GM12878 (cell line): ENCODE data around the gene UROC1. TPM values are rescaled to one million over a fixed set of nuclear protein-coding genes. Genes with fewer than 3 reads are reported as not detected.

ENCODE experiments used
- ATAC-seq: fragments of 200-7000 bp; cut with Tn5 transposase; 3 replicates; pipeline ENCODE4 v1.9.1; 2020; ENCODE audit warnings: mild to moderate bottlenecking, moderate library complexity
- BruUV-seq: library from RNA; stranded (reverse); fragments of 400-500 nt; replicated peaks from 2 replicates; lab custom pipeline; 2021; lab: Mats Ljungman, UMichigan
- CTCF ChIA-PET: fragments of 300-600 bp; sonication (Branson Sonifier 250); formaldehyde crosslinking; extraction: SDS; loops from one replicate; lab custom pipeline; 2021; ENCODE audit warnings: inconsistent platforms; lab: Yijun Ruan, JAX
- POLR2A ChIA-PET: fragments of 350-600 bp; formaldehyde crosslinking; extraction: SDS; loops from one replicate; lab custom pipeline; 2021; ENCODE audit warnings: inconsistent platforms; lab: Charles Lee
- RAD21 ChIA-PET: fragments of 300-600 bp; sonication (Branson Sonifier 250); formaldehyde crosslinking; loops from one replicate; lab custom pipeline; 2023; ENCODE audit warnings: antibody characterized with exemption; ENCODE audit not compliant: unreplicated experiment; lab: Charles Lee
- SMC1A ChIA-PET: fragments of 300-600 bp; sonication (Branson Sonifier 250); formaldehyde crosslinking; loops from one replicate; lab custom pipeline; 2023; ENCODE audit not compliant: unreplicated experiment, uncharacterized antibody; lab: Charles Lee
- DNase-seq: peaks from one replicate; pipeline ENCODE4 v3.0.0-alpha.2; 2011; ENCODE audit warnings: low read depth, low spot score
- FAIRE-seq: peaks from 3 replicates; lab custom pipeline; 2011; peaks lifted over from hg19 to GRCh38; lab: Jason Lieb, UNC
- H2AFZ ChIP-seq: 2 replicates; pipeline ENCODE4 v1.6.0; 2011; ENCODE audit warnings: low read depth, low read length, control low read depth; ENCODE audit not compliant: control insufficient read depth
- H3K27ac ChIP-seq: 2 replicates; pipeline ENCODE4 v1.5.1; 2011; ENCODE audit warnings: control low read depth; ENCODE audit not compliant: control insufficient read depth, insufficient read depth
- H3K27me3 ChIP-seq, 2 experiments: replicated peaks in 1 of 2; 2 replicates each; pipeline versions ENCODE4 v1.6.0 to v1.6.1; 2011; ENCODE audit warnings: low read length in 1 of 2; ENCODE audit not compliant: control insufficient read depth in 2 of 2, insufficient read depth in 2 of 2
- H3K36me3 ChIP-seq, 2 experiments: 2 replicates each; pipeline ENCODE4 v1.5.1; 2011; ENCODE audit warnings: low read length in 1 of 2; ENCODE audit not compliant: control insufficient read depth in 2 of 2, insufficient read depth in 2 of 2
- H3K4me1 ChIP-seq: 2 replicates; pipeline ENCODE4 v1.6.1; 2011; ENCODE audit warnings: mild to moderate bottlenecking, low read length, moderate library complexity, mixed read lengths; ENCODE audit not compliant: control insufficient read depth, insufficient read depth
- H3K4me2 ChIP-seq: 2 replicates; pipeline ENCODE4 v1.6.0; 2011; ENCODE audit warnings: control low read depth; ENCODE audit not compliant: control insufficient read depth, insufficient read depth
- H3K4me3 ChIP-seq: fragments of 200-600 bp; sonication (generic); 2 replicates; pipeline ENCODE4 v1.5.1; 2016
- H3K79me2 ChIP-seq: 2 replicates; pipeline ENCODE4 v1.6.0; 2011; ENCODE audit warnings: low read length; ENCODE audit not compliant: control insufficient read depth, insufficient read depth
- H3K9ac ChIP-seq: 2 replicates; pipeline ENCODE4 v1.8.0; 2011; ENCODE audit warnings: low read length, control low read depth, mixed read lengths; ENCODE audit not compliant: control insufficient read depth, insufficient read depth
- H3K9me3 ChIP-seq: replicated peaks from 3 replicates; pipeline ENCODE4 v1.5.1; 2011; ENCODE audit warnings: mild to moderate bottlenecking, low read length; ENCODE audit not compliant: control insufficient read depth, insufficient read depth
- H4K20me1 ChIP-seq: 2 replicates; pipeline ENCODE4 v1.6.0; 2011; ENCODE audit not compliant: control insufficient read depth, insufficient read depth
- CBX5 ChIP-seq: sonication (generic); IDR thresholded peaks from 2 replicates; pipeline ENCODE4 v1.6.1; 2016; ENCODE audit warnings: low read depth, moderate library complexity, mild to moderate bottlenecking, inconsistent platforms
- NR2C2 ChIP-seq: IDR thresholded peaks from 2 replicates; pipeline ENCODE4 v1.6.1; 2011; ENCODE audit warnings: borderline replicate concordance, low read depth; ENCODE audit not compliant: control insufficient read depth, insufficient read length
- SMAD5 ChIP-seq: IDR thresholded peaks from 2 replicates; pipeline ENCODE4 v1.6.1; 2016; ENCODE audit warnings: antibody characterized with exemption, low read depth
- TAF1 ChIP-seq: IDR thresholded peaks from 2 replicates; pipeline ENCODE4 v1.6.1; 2011; ENCODE audit warnings: mild to moderate bottlenecking, low read depth, low read length, borderline replicate concordance
- TCF12 ChIP-seq: IDR thresholded peaks from 2 replicates; pipeline ENCODE4 v1.6.1; 2011; ENCODE audit warnings: low read depth, mild to moderate bottlenecking, low read length
- TCF3 ChIP-seq: IDR thresholded peaks from 2 replicates; pipeline ENCODE4 v1.6.1; 2012; ENCODE audit warnings: low read depth, mild to moderate bottlenecking, low read length, borderline replicate concordance; ENCODE audit not compliant: insufficient read depth
- WGBS: methylation state at CpG from one replicate; pipeline ENCODE4 v1.1.6; 2016; ENCODE audit warnings: low lambda C conversion rate; ENCODE audit not compliant: insufficient replicate concordance, insufficient coverage; ENCODE audit errors: missing lambda C conversion rate; 5-methylcytosine and 5-hydroxymethylcytosine counted together
- in situ Hi-C: fragments of 300-500 bp; cut with MboI; formaldehyde crosslinking; loops from 9 replicates; pipeline ENCODE4 v1.14.3; 2018; ENCODE audit warnings: mixed read lengths
- intact Hi-C: fragments of 100-400 bp; cut with micrococcal nuclease; formaldehyde crosslinking; loops from one replicate; pipeline ENCODE4 v1.14.2; 2022; ENCODE audit not compliant: unreplicated experiment
- polyA plus RNA-seq, 11 experiments: library from polyadenylated mRNA; depleted of rRNA in 4 of 11; unstranded in 6 of 11; stranded (reverse) in 5 of 11; fragments of >200 nt; fragmentation: Nextera tagmentation in 4 of 11; fragmentation: Illumina TruSeq in 1 of 11; extraction: Ambion mirVana in 4 of 11; extraction: Trizol in 1 of 11; gene quantifications; 1 replicate in 1 of 11; 2 replicates in 10 of 11; pipeline versions ENCODE4 v1.2.1 to v1.2.3, GENCODE V29; 2011 to 2016; ENCODE audit warnings: inconsistent platforms in 2 of 11, missing spikeins in 2 of 11, low read depth in 1 of 11
- total RNA-seq, 4 experiments: library from RNA; depleted of rRNA in 3 of 4; stranded (reverse); fragments of >200 nt in 3 of 4; fragmentation: Illumina TruSeq in 1 of 4; extraction: Trizol in 1 of 4; gene quantifications; 2 replicates each; pipeline versions ENCODE4 v1.2.1 to v1.2.3, GENCODE V29; 2013 to 2021
- TF ChIP-seq, protein P1 (sequence below): fragments of 450-650 bp; IDR thresholded peaks from 2 replicates; pipeline ENCODE4 v1.6.1; 2018; ENCODE audit warnings: mild to moderate bottlenecking, low read depth, moderate library complexity; ENCODE audit not compliant: partially characterized antibody
- TF ChIP-seq, protein P2 (sequence below): fragments of 450-650 bp; IDR thresholded peaks from 2 replicates; pipeline ENCODE4 v1.6.1; 2017; ENCODE audit warnings: borderline replicate concordance
- TF ChIP-seq, protein P3 (sequence below): IDR thresholded peaks from 2 replicates; pipeline ENCODE4 v1.6.1; 2011; ENCODE audit warnings: borderline replicate concordance, low read depth, mild to moderate bottlenecking, moderate library complexity, low read length; ENCODE audit not compliant: insufficient read depth, poor library complexity, severe bottlenecking
- TF ChIP-seq, protein P4 (sequence below): IDR thresholded peaks from 2 replicates; pipeline ENCODE4 v1.6.1; 2011; ENCODE audit warnings: mild to moderate bottlenecking, low read depth, low read length, moderate library complexity; ENCODE audit not compliant: insufficient replicate concordance
- TF ChIP-seq, protein P5 (sequence below): IDR thresholded peaks from 2 replicates; pipeline ENCODE4 v1.6.1; 2012; ENCODE audit warnings: low read depth, low read length, improper control_type of control experiment

The UROC1 gene
- total and polyA plus RNA-seq, 10 of the 15 experiments (the other 5 are each of a cell fraction or from before 2014, with no cell fraction given) = 0.04 TPM; not detected in 9

DNA sequence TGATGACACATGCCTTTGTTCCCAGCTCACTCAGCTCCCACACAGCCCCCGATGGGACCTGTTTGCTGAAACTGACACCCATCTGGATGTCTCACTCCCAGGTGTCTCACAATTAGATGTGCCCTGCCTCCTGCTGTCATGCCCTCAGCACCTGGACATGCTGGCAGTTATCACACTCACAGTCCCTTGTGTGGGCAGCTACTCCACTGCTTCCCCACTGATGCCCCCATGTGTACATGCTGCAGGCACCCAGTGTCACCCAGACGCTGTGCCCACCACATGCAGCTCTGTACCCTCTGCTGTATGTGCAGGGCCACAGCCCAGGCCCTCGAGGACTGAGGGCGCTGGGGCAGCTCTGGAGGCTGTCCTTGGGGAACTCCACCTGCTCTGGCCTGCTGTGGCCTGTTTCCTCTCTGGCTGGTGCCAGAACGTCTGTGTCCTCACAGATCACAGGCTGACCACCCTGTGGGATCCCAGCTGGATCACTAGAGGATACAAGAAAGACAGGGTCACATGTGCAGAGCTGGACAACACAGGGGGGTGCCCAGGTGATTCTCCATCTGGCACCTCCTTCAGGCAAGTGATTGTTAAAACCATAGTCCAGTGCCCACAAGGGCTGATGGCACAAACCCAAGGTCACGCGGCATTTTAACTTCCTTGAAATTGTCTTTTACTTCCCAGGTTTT lies 27.2 kb upstream of the UROC1 start (continued):
- TF ChIP-seq, protein P1, sequence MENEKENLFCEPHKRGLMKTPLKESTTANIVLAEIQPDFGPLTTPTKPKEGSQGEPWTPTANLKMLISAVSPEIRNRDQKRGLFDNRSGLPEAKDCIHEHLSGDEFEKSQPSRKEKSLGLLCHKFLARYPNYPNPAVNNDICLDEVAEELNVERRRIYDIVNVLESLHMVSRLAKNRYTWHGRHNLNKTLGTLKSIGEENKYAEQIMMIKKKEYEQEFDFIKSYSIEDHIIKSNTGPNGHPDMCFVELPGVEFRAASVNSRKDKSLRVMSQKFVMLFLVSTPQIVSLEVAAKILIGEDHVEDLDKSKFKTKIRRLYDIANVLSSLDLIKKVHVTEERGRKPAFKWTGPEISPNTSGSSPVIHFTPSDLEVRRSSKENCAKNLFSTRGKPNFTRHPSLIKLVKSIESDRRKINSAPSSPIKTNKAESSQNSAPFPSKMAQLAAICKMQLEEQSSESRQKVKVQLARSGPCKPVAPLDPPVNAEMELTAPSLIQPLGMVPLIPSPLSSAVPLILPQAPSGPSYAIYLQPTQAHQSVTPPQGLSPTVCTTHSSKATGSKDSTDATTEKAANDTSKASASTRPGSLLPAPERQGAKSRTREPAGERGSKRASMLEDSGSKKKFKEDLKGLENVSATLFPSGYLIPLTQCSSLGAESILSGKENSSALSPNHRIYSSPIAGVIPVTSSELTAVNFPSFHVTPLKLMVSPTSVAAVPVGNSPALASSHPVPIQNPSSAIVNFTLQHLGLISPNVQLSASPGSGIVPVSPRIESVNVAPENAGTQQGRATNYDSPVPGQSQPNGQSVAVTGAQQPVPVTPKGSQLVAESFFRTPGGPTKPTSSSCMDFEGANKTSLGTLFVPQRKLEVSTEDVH = no peak
- TF ChIP-seq SMAD5 (no peak), CBX5 (no peak), NR2C2 (no peak), TCF3 (0 out of 2 replicates have a peak, but pooled peaks have one; percentile 24), TAF1 (no peak)
- TF ChIP-seq, protein P2, sequence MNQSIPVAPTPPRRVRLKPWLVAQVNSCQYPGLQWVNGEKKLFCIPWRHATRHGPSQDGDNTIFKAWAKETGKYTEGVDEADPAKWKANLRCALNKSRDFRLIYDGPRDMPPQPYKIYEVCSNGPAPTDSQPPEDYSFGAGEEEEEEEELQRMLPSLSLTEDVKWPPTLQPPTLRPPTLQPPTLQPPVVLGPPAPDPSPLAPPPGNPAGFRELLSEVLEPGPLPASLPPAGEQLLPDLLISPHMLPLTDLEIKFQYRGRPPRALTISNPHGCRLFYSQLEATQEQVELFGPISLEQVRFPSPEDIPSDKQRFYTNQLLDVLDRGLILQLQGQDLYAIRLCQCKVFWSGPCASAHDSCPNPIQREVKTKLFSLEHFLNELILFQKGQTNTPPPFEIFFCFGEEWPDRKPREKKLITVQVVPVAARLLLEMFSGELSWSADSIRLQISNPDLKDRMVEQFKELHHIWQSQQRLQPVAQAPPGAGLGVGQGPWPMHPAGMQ = no peak

DNA sequence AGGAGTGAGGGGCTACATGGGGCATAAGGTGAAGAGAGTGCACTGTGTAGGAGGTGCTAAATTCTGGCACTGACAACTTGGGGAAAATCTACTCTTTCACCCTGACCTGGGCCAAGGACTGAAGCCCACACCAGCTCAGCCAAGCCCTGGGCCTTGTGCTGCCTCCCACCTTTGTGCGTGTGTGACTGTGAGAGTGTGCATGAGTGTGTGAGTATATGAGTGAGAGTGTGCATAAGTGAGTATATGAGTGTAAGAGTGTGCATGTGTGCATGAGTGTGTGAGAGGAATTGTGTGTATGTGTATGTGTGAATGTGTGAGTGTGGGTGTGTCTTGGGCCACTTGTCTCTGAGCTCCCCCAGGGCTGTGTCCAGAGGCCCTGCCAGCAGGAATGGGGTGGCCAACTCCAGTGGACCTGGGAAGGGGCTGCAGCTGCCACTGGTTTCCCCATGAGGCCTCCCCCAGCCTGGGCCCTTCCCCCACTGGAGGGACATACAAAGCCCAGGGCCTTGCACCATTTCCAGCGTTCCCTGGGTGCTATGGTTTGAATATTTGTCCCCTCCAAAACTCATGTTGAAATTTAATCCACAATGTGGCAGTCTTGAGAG lies 26.0 kb upstream of the UROC1 start:
- POLR2A ChIA-PET = no interaction called here
- no peak for ATAC-seq
- 43% methylated on average over 2 of the region's 2 CpGs for WGBS
- no peaks in the 10 kb centered on the region for H3K9me3 ChIP-seq
- no peaks in the 10 kb centered on the region for H3K36me3 ChIP-seq
- CTCF ChIA-PET = no interaction called here
- H4K20me1 ChIP-seq = no peaks in the 10 kb centered on the region
- H3K79me2 ChIP-seq = no peaks in the 10 kb centered on the region
- in situ Hi-C loops = no loop called here
- RAD21 ChIA-PET = no interaction called here
- H3K27ac ChIP-seq = no peak overlapping the region
- no peaks in the 10 kb centered on the region for H3K4me1 ChIP-seq
- TF ChIP-seq, protein P3, sequence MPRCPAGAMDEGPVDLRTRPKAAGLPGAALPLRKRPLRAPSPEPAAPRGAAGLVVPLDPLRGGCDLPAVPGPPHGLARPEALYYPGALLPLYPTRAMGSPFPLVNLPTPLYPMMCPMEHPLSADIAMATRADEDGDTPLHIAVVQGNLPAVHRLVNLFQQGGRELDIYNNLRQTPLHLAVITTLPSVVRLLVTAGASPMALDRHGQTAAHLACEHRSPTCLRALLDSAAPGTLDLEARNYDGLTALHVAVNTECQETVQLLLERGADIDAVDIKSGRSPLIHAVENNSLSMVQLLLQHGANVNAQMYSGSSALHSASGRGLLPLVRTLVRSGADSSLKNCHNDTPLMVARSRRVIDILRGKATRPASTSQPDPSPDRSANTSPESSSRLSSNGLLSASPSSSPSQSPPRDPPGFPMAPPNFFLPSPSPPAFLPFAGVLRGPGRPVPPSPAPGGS = peak; percentile 97
- TF ChIP-seq, protein P4, sequence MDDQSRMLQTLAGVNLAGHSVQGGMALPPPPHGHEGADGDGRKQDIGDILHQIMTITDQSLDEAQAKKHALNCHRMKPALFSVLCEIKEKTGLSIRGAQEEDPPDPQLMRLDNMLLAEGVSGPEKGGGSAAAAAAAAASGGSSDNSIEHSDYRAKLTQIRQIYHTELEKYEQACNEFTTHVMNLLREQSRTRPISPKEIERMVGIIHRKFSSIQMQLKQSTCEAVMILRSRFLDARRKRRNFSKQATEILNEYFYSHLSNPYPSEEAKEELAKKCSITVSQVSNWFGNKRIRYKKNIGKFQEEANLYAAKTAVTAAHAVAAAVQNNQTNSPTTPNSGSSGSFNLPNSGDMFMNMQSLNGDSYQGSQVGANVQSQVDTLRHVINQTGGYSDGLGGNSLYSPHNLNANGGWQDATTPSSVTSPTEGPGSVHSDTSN = peak; percentile 68
- TF ChIP-seq, protein P5, sequence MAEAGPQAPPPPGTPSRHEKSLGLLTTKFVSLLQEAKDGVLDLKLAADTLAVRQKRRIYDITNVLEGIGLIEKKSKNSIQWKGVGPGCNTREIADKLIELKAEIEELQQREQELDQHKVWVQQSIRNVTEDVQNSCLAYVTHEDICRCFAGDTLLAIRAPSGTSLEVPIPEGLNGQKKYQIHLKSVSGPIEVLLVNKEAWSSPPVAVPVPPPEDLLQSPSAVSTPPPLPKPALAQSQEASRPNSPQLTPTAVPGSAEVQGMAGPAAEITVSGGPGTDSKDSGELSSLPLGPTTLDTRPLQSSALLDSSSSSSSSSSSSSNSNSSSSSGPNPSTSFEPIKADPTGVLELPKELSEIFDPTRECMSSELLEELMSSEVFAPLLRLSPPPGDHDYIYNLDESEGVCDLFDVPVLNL = no peak
- no peak for TF ChIP-seq TCF12
- no peak for FAIRE-seq
- BruUV-seq = no TSS peak
- no peak overlapping the region for H2AFZ ChIP-seq
- no peak for DNase-seq
- H3K4me3 ChIP-seq = no peak overlapping the region
- H3K27me3 ChIP-seq = peaks cover 3 to 8% of the 10 kb centered on the region in 2 experiments; a peak in 2 of 4 replicates
- intact Hi-C loops = no loop called here
- SMC1A ChIA-PET = no interaction called here
- H3K9ac ChIP-seq = no peak overlapping the region
- H3K4me2 ChIP-seq = no peak overlapping the region
